Thoracic aorta (tissue), 2 donors: ENCODE data around the gene SHC1. TPM values are rescaled to one million over a fixed set of nuclear protein-coding genes. Genes with fewer than 3 reads are reported as not detected.

Source experiments
- ATAC-seq: fragments of 150-250 bp; one replicate; pipeline ENCODE4 v1.8.0; 2017; ENCODE audit warnings: low read depth; ENCODE audit not compliant: insufficient number of reproducible peaks, low FRiP score
- DNase-seq: peaks from one replicate; pipeline ENCODE4 v3.0.0-alpha.2; 2020; ENCODE audit warnings: low spot score
- H3K27ac ChIP-seq, 2 donors: fragments of 200-600 bp; sonication (generic); 1 replicate in 1 of 2; 2 replicates in 1 of 2; pipeline ENCODE4 v1.5.1; 2016; ENCODE audit warnings: mild to moderate bottlenecking in 2 of 2, moderate library complexity in 2 of 2
- H3K27me3 ChIP-seq: fragments of 200-600 bp; sonication (generic); replicated peaks from 2 replicates; pipeline ENCODE4 v1.6.0; 2016; ENCODE audit warnings: mild to moderate bottlenecking; ENCODE audit not compliant: insufficient read depth
- H3K36me3 ChIP-seq: fragments of 200-600 bp; sonication (generic); one replicate; pipeline ENCODE4 v1.5.1; 2016
- H3K4me1 ChIP-seq, 2 donors: fragments of 200-600 bp; sonication (generic); 1 replicate in 1 of 2; 2 replicates in 1 of 2; pipeline versions ENCODE4 v1.5.1 to v1.6.0; 2016; ENCODE audit warnings: low read depth in 2 of 2, mild to moderate bottlenecking in 1 of 2; ENCODE audit not compliant: control insufficient read depth in 1 of 2
- H3K4me3 ChIP-seq: fragments of 200-600 bp; sonication (generic); 2 replicates; pipeline ENCODE4 v1.5.1; 2016; ENCODE audit warnings: mild to moderate bottlenecking
- H3K9me3 ChIP-seq: fragments of 200-600 bp; sonication (generic); 2 replicates; pipeline ENCODE4 v1.5.1; 2016
- total RNA-seq, 2 donors: library from RNA; depleted of rRNA; stranded (reverse); fragments of >200 nt; gene quantifications; one replicate each; pipeline versions ENCODE4 v1.1.0 to v1.2.3, GENCODE V29; 2016
- TF ChIP-seq, protein P1 (sequence below): fragments of 200-600 bp; sonication (generic); IDR thresholded peaks from one replicate; pipeline ENCODE4 v1.5.1; 2019; ENCODE audit warnings: antibody characterized with exemption

The SHC1 gene
- total RNA-seq, 2 donors from 2014 or later = 129 to 174 TPM

DNA sequence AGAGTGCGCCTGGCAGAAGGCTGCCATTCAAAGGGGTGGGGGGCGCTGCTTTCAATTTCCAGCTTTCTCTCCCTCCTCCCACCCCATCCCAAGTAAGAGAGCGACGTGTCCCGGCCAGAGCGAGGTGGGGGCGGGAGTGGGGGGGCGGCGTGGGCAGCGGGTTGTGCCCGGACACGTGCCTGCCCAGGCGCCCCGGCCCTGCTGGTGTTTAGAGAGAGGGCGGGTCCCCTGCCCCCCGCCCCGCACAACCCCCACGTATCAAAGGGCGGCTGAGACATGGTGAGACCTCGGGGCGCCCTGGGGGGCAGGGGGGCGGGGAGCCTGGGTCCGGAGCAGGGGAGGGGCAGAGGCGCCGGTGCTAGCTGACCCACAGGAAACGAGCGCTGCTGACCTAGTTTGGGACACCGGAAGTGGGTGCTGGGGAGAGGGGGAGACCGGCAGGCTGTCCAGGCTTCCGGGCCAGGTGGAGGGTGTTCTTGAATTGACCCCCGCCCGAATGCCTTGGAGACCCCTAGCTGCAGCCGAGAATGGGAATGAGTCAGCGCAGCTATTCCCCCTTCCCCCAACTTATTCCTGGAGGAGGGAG is 33.3 kb upstream of the SHC1 start:
- peak overlapping the region; percentile 99 for H3K4me3 ChIP-seq
- no peaks in the 10 kb centered on the region for H3K36me3 ChIP-seq
- DNase-seq (no peak), ATAC-seq (no peak)
- no peaks in the 10 kb centered on the region for H3K9me3 ChIP-seq
- H3K27ac ChIP-seq = peak overlapping the region; percentile 92 to 99
- no peaks in the 10 kb centered on the region for H3K27me3 ChIP-seq
- H3K4me1 ChIP-seq = peaks cover 58 to 63% of the 10 kb centered on the region in 2 donors
- TF ChIP-seq, protein P1, sequence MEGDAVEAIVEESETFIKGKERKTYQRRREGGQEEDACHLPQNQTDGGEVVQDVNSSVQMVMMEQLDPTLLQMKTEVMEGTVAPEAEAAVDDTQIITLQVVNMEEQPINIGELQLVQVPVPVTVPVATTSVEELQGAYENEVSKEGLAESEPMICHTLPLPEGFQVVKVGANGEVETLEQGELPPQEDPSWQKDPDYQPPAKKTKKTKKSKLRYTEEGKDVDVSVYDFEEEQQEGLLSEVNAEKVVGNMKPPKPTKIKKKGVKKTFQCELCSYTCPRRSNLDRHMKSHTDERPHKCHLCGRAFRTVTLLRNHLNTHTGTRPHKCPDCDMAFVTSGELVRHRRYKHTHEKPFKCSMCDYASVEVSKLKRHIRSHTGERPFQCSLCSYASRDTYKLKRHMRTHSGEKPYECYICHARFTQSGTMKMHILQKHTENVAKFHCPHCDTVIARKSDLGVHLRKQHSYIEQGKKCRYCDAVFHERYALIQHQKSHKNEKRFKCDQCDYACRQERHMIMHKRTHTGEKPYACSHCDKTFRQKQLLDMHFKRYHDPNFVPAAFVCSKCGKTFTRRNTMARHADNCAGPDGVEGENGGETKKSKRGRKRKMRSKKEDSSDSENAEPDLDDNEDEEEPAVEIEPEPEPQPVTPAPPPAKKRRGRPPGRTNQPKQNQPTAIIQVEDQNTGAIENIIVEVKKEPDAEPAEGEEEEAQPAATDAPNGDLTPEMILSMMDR = no peak

DNA sequence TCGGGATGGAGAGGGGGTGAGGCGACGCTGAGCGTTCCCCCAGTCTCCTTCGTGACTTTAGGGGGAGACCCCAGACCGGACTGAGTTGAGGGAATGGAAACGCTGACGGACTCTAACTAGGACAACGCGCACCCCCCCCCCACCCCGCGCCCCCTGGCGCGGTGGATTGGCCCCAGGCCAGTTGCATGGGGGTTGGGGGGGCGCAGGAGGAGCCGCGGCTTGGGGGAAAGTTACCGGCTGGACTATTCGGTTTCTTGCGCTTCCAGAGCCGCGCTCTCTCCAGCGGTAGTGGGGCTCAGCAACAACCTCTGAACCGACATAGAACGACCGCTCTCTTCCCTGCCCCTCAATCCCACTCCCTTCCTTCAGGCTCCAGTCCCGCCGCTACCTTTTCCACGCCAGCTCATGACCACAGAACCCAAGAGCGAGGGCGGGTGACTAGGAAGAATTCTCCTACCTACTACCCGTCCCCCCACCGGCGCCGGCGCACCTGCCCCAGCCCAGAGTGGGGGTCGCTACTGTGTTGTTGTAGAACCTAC is 32.7 kb upstream of the SHC1 start:
- no peak for ATAC-seq
- H3K4me3 ChIP-seq = peak overlapping the region; percentile 99
- DNase-seq = no peak
- H3K36me3 ChIP-seq = no peaks in the 10 kb centered on the region
- H3K27ac ChIP-seq = peak overlapping the region; percentile 92 to 99
- peaks cover 55 to 60% of the 10 kb centered on the region in 2 donors for H3K4me1 ChIP-seq
- H3K27me3 ChIP-seq = no peaks in the 10 kb centered on the region
- no peaks in the 10 kb centered on the region for H3K9me3 ChIP-seq
- TF ChIP-seq, protein P1 = no peak

DNA sequence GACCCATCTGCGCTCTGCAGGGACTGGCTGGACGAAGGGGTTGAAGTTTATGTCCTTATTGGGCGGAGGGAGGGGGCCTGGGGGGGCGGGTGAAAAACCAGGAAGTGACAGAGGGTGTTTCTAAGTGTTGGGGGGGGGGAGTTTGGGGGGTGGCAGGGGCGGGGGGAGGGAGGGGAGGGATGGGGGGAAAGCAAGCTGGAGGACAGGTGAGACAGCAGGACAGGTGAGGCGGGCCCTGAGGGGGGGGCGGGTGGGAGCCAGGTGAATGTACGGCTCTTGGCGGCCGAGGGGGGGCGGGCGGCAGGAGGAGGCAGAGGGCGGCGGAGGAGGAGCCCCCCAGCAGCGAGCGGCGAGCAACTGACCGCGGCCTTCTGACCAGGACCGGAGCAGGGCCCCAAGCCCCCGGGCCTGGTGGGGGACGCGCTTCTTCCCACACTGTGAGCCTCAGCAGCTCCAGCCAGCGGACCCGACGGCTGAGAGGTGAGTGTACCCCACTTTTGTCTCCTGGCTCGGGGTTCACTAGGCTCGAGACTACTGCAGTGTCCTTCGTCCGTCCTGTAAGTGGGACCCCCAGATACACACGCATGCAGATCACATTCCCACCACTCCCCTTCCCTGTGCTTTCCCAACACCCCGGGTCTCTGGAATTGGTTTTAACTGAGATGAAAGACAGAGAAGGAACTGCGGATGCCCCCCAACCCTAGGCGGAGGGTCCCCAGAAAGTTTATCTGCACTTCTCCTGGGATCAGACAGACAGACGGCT is 32.1 kb upstream of the SHC1 start, which contains the start of gene ZBTB7B:
Gene ZBTB7B (plus strand): TSS at position 339 of the 763 bp plus-strand sequence. CDS start 11,859 bp downstream, outside the sequence.
- H3K9me3 ChIP-seq = no peaks in the 10 kb centered on the region
- TF ChIP-seq, protein P1 = no peak
- ATAC-seq = no peak
- H3K27ac ChIP-seq = peak within 1 kb of the TSS; percentile 96 to 99
- DNase-seq = no peak
- H3K36me3 ChIP-seq = no peaks in the 10 kb centered on the region
- no peaks in the 10 kb centered on the region for H3K27me3 ChIP-seq
- peak within 1 kb of the TSS; percentile 99 for H3K4me3 ChIP-seq
- peaks cover 48 to 54% of the 10 kb centered on the region in 2 donors for H3K4me1 ChIP-seq

DNA sequence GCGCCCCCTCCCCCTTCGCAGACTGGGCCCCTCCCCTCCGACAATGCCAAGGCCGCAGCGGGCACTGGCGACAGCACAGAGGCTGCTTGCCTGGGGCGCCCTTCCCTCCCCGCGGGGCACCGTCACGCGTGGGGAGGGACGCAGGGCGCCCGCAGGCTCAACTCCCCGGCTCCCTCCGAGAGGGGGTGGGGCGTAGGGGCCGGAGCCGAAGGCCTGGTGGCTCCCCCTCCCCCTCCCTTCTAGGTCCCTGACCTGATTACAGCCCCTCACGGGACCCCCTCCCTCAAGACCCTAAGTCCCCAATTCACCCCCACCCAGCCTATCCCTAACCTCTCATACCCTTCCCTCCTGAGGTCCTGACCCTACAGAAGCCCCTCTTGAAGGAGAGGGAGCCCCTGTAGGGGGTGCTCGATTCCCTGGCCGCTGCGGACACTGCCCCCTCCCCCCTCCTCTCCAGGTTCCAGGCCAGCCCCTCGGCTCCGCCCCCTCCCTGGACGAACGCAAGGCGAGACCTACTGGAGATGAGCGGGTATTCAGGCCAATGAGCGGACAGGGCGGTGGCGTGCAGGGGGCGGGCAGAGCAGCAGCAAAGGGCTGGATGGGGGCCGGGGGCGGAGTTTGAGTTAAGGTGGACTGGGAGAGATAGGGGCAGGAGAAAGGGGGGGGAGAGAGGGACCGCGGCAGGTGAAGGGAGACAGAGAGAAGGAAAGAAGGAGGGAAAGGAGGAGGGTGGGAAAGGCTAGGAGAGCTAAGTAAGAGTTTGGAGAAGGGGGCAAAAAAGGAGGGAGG is 31.3 kb upstream of the SHC1 start:
- DNase-seq (peak; percentile 99), ATAC-seq (peak; percentile 62)
- TF ChIP-seq, protein P1 = peak; percentile 30
- Histone ChIP-seq H3K9me3 (no peaks in the 10 kb centered on the region), H3K36me3 (no peaks in the 10 kb centered on the region), H3K4me1 (peaks cover 41 to 46% of the 10 kb centered on the region in 2 donors), H3K4me3 (peak overlapping the region; percentile 99), H3K27me3 (no peaks in the 10 kb centered on the region), H3K27ac (peak overlapping the region; percentile 96 to 97)

DNA sequence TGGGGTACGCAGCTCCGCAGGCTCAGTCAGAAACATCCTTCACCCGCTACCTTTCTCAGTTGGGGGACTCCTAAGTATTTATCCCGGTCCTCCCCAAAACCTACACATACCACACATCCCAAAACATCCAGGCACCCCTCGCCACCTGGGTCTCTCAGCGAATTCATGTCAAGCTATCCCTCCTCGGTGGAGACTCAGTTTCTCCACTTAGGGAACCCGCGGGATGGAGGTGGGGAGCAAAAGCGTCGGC is 30.8 kb upstream of the SHC1 start:
- Histone ChIP-seq H3K27ac (peak overlapping the region; percentile 96 to 97), H3K4me1 (peaks cover 35 to 41% of the 10 kb centered on the region in 2 donors), H3K9me3 (no peaks in the 10 kb centered on the region), H3K36me3 (no peaks in the 10 kb centered on the region), H3K4me3 (peak overlapping the region; percentile 99), H3K27me3 (no peaks in the 10 kb centered on the region)
- TF ChIP-seq, protein P1 = no peak
- ATAC-seq = no peak
- no peak for DNase-seq
